ENCODE data around the gene TH.

Gene TH

DNA sequence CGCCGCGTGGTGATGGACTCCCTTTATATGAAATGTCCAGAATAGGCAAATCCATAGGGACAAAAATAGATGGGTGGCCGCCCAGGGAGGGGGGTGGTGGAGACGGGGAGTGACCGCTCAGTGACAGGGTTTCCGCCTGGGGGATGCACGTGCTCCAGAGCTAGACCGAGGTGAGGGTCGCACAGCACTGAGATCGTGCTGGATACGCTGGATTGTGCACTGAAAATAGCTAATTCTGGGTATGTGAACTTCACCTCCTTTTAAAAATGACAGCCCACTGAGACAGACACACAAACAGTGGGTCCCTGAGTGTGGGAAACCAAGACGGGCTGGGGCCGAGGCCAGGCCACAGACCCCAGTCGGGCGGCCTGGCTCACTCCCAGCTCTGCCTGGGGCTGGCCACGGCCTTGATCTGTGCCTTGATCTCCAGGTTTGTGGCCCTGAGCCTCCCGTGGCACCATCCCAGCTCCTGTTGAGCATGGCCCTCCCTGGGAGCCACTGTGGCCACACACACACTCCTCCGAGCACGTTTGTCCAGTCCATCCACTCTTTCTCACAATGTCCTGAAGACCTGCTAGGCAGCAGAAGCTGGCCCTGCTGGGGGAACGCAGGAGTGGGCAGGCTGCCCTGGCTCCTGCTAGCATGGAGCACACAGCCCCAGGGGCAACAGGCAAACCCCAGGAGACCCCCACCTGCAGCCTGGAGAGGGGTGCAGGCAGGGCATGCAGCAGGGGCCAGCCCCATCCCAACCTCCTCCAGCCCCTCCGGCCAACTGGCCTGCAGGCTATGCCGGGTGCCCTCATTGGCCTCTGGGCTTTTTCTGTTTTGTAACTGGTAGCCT, 41.0 kb upstream of the TH start:
- no peak for DNase-seq (ENCODE audit: low spot score)
- TF ChIP-seq, protein P1, sequence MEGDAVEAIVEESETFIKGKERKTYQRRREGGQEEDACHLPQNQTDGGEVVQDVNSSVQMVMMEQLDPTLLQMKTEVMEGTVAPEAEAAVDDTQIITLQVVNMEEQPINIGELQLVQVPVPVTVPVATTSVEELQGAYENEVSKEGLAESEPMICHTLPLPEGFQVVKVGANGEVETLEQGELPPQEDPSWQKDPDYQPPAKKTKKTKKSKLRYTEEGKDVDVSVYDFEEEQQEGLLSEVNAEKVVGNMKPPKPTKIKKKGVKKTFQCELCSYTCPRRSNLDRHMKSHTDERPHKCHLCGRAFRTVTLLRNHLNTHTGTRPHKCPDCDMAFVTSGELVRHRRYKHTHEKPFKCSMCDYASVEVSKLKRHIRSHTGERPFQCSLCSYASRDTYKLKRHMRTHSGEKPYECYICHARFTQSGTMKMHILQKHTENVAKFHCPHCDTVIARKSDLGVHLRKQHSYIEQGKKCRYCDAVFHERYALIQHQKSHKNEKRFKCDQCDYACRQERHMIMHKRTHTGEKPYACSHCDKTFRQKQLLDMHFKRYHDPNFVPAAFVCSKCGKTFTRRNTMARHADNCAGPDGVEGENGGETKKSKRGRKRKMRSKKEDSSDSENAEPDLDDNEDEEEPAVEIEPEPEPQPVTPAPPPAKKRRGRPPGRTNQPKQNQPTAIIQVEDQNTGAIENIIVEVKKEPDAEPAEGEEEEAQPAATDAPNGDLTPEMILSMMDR (IDR thresholded peaks at IDR 0.05; ENCODE audit: extremely low read depth, missing control alignments): no peak

GRCh38 chr11:2211113-2211971, 39.7 kb upstream of the TH start:
- no peak for DNase-seq (ENCODE audit: low spot score)
- TF ChIP-seq, protein P1 (IDR thresholded peaks at IDR 0.05; ENCODE audit: extremely low read depth, missing control alignments): no peak

- no peak for DNase-seq (ENCODE audit: low spot score)
- TF ChIP-seq, protein P1 (IDR thresholded peaks at IDR 0.05; ENCODE audit: extremely low read depth, missing control alignments): no peak
Observed at GRCh38 chr11:2210366-2211112, 38.9 kb upstream of the TH start.

GRCh38 chr11:2209900-2210321, 38.3 kb upstream of the TH start:
- TF ChIP-seq, protein P1 (IDR thresholded peaks at IDR 0.05; ENCODE audit: extremely low read depth, missing control alignments): no peak
- DNase-seq (ENCODE audit: low spot score): no peak

GRCh38 chr11:2209370-2209801, 37.8 kb upstream of the TH start:
- TF ChIP-seq, protein P1 (IDR thresholded peaks at IDR 0.05; ENCODE audit: extremely low read depth, missing control alignments): no peak
- DNase-seq (ENCODE audit: low spot score): no peak

DNA sequence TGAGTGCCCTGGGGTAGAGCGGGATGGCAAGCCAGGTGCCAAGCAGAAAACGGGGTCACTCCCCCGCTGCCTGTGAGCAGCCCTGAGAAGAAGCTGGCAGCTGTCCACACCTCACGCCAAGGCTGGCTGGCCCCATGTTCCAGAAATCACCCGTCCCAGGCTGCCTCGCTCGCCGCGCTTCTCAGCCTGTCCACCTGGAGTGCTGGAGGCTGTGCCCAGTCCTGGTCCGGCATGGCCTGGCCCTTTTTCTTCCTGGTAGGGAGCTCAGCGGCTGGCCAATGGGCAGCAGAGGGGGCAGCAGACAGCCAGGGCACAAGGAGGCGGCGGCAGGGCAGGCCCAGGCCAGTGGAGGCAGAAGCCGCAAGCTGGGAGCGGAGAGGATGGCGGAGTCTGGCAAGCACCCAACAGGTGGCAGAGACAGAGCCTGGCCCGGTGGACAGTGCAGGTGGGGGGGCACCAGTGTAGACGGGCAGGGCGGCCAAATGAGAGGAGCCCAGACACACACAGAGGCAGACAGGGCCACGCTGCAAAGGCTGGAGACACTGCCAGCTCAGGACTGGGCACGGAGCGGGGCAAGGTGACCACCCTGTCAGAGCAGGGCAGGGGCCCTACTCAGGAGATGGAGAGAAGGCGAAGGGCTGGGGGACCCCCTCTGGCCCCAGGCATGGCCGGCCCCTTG, 37.2 kb upstream of the TH start:
- no peak for DNase-seq (ENCODE audit: low spot score)
- TF ChIP-seq, protein P1 (IDR thresholded peaks at IDR 0.05; ENCODE audit: extremely low read depth, missing control alignments): no peak
